HCT116 (cell line): ENCODE results near the gene PADI4.

Experiments
- EZH2 ChIP-seq: fragments of 200-600 bp; sonication (generic); IDR thresholded peaks from 2 replicates; pipeline ENCODE4 v1.6.1; 2017; ENCODE audit warnings: antibody characterized with exemption, mixed run types
- FOSL1 ChIP-seq: IDR thresholded peaks from 2 replicates; pipeline ENCODE4 v1.6.1; 2012; ENCODE audit warnings: low read depth
- JUND ChIP-seq: IDR thresholded peaks from 2 replicates; pipeline ENCODE4 v1.6.1; 2012
- POLR2A ChIP-seq: IDR thresholded peaks from 2 replicates; pipeline ENCODE4 v1.7.0; 2011; ENCODE audit warnings: borderline replicate concordance; ENCODE audit not compliant: insufficient read depth, insufficient read length; ENCODE audit errors: extremely low read depth
- POLR2AphosphoS5 ChIP-seq: IDR thresholded peaks from 2 replicates; pipeline ENCODE4 v1.6.1; 2011; ENCODE audit warnings: mild to moderate bottlenecking, low read depth, low read length, moderate library complexity
- TF ChIP-seq, protein P1 (sequence below), 3 experiments: fragments of 200-600 bp in 1 of 3; sonication (generic) in 1 of 3; IDR thresholded peaks in 2 of 3; conservative IDR thresholded peaks in 1 of 3; 2 replicates each; pipeline ENCODE4 v1.5.1; 2012 to 2017; ENCODE audit warnings: low read depth in 2 of 3, low read length in 2 of 3, antibody characterized with exemption in 1 of 3, borderline replicate concordance in 1 of 3, control low read depth in 1 of 3, mild to moderate bottlenecking in 1 of 3, mixed read lengths in 1 of 3, mixed run types in 1 of 3, moderate library complexity in 1 of 3; ENCODE audit not compliant: insufficient read depth in 1 of 3

DNA sequence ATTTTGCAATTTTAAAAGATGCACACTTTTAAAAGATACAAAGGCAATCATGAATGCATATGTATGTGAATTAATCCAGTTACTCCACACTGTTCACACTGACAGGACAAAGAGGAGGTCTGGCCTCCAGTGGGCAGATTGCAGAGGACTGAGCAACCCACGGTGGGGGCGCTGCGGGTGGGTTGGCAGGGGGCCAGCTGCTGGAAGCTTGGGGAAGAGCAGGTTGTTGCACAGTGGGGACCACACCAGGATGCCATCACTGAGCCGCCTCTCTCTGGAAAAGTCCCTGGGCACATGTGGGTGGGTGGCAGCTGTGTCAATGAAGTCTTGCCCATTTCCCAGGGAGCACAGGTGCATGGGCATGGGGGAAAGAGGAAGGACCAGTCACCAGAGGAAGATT, 12.7 kb upstream of the PADI4 start:
- TF ChIP-seq FOSL1: no peak
- no peak for TF ChIP-seq EZH2
- no peak for TF ChIP-seq POLR2A
- TF ChIP-seq, protein P1, sequence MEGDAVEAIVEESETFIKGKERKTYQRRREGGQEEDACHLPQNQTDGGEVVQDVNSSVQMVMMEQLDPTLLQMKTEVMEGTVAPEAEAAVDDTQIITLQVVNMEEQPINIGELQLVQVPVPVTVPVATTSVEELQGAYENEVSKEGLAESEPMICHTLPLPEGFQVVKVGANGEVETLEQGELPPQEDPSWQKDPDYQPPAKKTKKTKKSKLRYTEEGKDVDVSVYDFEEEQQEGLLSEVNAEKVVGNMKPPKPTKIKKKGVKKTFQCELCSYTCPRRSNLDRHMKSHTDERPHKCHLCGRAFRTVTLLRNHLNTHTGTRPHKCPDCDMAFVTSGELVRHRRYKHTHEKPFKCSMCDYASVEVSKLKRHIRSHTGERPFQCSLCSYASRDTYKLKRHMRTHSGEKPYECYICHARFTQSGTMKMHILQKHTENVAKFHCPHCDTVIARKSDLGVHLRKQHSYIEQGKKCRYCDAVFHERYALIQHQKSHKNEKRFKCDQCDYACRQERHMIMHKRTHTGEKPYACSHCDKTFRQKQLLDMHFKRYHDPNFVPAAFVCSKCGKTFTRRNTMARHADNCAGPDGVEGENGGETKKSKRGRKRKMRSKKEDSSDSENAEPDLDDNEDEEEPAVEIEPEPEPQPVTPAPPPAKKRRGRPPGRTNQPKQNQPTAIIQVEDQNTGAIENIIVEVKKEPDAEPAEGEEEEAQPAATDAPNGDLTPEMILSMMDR (IDR thresholded peaks at IDR 0.05 in 2 of 3, conservative IDR thresholded peaks at IDR 0.05 in 1 of 3; ENCODE audit: borderline replicate concordance in 1 of 3, insufficient read depth in 1 of 3, low read depth in 2 of 3, low read length in 2 of 3): no peak
- no peak for TF ChIP-seq POLR2AphosphoS5
- TF ChIP-seq JUND: no peak
